Esophagus muscularis mucosa (tissue), 4 donors: ENCODE data around the gene MEG3. TPM values are rescaled to one million over a fixed set of nuclear protein-coding genes. Genes with fewer than 3 reads are reported as not detected.

Experiments
- DNase-seq: peaks from one replicate; pipeline ENCODE4 v3.0.0-alpha.2; 2017; ENCODE audit errors: extremely low spot score
- H3K27ac ChIP-seq, 4 donors: fragments of 200-600 bp; sonication (generic); replicated peaks in 1 of 4; 1 replicate in 3 of 4; 2 replicates in 1 of 4; pipeline ENCODE4 v1.5.1; 2016 to 2019; ENCODE audit warnings: mild to moderate bottlenecking in 1 of 4
- H3K27me3 ChIP-seq, 4 donors: fragments of 200-600 bp; sonication (generic); one replicate each; pipeline versions ENCODE4 v1.5.1 to v1.6.0; 2016 to 2019
- H3K36me3 ChIP-seq, 4 donors: fragments of 200-600 bp; sonication (generic); one replicate each; pipeline ENCODE4 v1.5.1; 2016 to 2019
- H3K4me1 ChIP-seq, 4 donors: fragments of 200-600 bp; sonication (generic); one replicate each; pipeline ENCODE4 v1.5.1; 2016 to 2019
- H3K4me3 ChIP-seq, 4 donors: fragments of 200-600 bp; sonication (generic); 1 replicate in 2 of 4; 2 replicates in 2 of 4; pipeline ENCODE4 v1.5.1; 2016 to 2019; ENCODE audit warnings: mild to moderate bottlenecking in 4 of 4, moderate library complexity in 1 of 4
- H3K9me3 ChIP-seq, 4 donors: fragments of 200-600 bp; sonication (generic); 1 replicate in 3 of 4; 2 replicates in 1 of 4; pipeline ENCODE4 v1.5.1; 2016 to 2019
- EP300 ChIP-seq: sonication (generic); formaldehyde crosslinking; IDR thresholded peaks from one replicate; pipeline ENCODE4 v1.6.1; 2017; ENCODE audit warnings: antibody characterized with exemption
- POLR2A ChIP-seq: fragments of 450-650 bp; IDR thresholded peaks from one replicate; pipeline ENCODE4 v1.6.1; 2017; ENCODE audit warnings: antibody characterized with exemption, moderate library complexity, mild to moderate bottlenecking, low read depth
- POLR2AphosphoS5 ChIP-seq, 2 donors: sonication (generic); formaldehyde crosslinking; IDR thresholded peaks; one replicate each; pipeline ENCODE4 v1.6.1; 2017; ENCODE audit warnings: antibody characterized with exemption in 2 of 2
- WGBS: methylation state at CpG from one replicate; pipeline ENCODE4 v1.1.5; 2018; 5-methylcytosine and 5-hydroxymethylcytosine counted together
- intact Hi-C: fragments of 100-400 bp; cut with DNase I; formaldehyde crosslinking; loops from one replicate; pipeline ENCODE4 v1.15.1; 2023
- total RNA-seq, 4 donors: library from RNA; depleted of rRNA; stranded (reverse); fragments of >200 nt; gene quantifications; one replicate each; pipeline versions ENCODE4 v1.1.0 to v1.2.1, GENCODE V29; 2016
- TF ChIP-seq, protein P1 (sequence below), 3 experiments: fragments of 200-600 bp in 2 of 3; fragments of 450-650 bp in 1 of 3; sonication (generic) in 2 of 3; IDR thresholded peaks; one replicate each; pipeline ENCODE4 v1.5.1; 2017 to 2019; ENCODE audit warnings: antibody characterized with exemption in 3 of 3, mild to moderate bottlenecking in 2 of 3, moderate library complexity in 1 of 3

MEG3 gene
- total RNA-seq, 4 donors from 2014 or later, result 9.4 to 53.2 (median 22.1) TPM

DNA sequence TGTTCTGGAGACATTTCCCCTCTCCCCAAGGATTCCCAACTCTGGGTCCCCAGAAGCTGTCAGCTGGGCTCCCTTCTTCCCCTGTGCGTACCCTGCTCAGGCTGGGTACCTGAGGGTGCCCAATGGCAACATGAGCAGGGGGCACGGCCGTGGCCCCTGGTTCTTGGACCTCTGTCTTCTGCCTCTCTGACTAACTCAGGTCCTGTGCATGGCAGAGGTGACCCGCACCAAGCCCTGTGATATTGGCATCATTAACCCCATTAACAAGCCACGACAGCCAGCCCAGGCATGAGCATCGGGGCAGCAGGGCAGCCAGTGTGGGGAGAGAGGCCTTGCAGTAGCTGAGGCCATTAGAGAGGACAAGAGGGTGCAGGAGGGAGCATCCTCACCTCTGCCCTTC lies 49.2 kb downstream of the MEG3 start:
- intact Hi-C loops, result no loop called here
- H3K27me3 ChIP-seq, result peaks cover 0 to 51% (median 4%) of the 10 kb centered on the region in 4 donors

DNA sequence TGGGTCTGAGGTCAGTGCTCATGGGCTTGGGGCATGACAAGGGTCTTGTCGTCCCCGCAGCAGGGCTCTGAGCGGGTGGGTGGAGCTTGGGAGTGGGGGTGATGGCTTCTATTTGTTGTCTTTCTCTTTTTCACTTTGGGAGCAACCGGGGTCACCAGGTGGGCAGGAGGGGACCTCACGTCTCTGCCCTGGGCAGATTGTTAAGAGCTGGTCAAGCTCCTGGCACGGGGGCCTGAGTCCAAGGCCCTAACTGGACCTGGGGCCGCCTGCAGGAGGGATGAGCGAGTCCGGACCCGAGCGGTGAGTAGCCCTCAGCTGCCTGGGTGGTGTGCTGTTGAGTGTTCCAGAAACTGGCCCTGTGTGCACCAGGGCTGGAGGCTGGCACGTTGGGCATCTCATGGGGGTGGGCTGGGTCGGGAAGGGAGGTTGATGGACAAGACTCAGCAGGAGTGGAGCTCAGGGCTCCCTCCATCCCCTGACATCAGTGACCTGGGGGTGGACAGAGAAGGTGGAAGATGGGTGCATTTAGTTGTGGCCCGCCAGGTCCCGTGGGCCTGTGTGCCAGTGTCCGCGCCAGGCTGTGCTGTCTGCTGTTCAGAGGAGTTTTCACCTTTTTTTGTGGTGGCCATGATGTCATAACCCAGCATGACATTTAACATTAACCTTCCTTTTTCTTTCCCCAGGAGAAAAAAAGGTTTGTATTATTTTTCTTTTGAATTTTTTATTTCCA lies 50.1 kb downstream of the MEG3 start:
- intact Hi-C loops, result no loop called here
- Histone ChIP-seq H3K9me3 (no peaks in the 10 kb centered on the region), H3K27ac (no peak overlapping the region), H3K4me3 (no peak overlapping the region), H3K4me1 (no peaks in the 10 kb centered on the region), H3K27me3 (peaks cover 0 to 51% (median 4%) of the 10 kb centered on the region in 4 donors), H3K36me3 (no peaks in the 10 kb centered on the region)
- TF ChIP-seq POLR2AphosphoS5 (IDR thresholded peaks at IDR 0.05), result no peak
- TF ChIP-seq, protein P1, sequence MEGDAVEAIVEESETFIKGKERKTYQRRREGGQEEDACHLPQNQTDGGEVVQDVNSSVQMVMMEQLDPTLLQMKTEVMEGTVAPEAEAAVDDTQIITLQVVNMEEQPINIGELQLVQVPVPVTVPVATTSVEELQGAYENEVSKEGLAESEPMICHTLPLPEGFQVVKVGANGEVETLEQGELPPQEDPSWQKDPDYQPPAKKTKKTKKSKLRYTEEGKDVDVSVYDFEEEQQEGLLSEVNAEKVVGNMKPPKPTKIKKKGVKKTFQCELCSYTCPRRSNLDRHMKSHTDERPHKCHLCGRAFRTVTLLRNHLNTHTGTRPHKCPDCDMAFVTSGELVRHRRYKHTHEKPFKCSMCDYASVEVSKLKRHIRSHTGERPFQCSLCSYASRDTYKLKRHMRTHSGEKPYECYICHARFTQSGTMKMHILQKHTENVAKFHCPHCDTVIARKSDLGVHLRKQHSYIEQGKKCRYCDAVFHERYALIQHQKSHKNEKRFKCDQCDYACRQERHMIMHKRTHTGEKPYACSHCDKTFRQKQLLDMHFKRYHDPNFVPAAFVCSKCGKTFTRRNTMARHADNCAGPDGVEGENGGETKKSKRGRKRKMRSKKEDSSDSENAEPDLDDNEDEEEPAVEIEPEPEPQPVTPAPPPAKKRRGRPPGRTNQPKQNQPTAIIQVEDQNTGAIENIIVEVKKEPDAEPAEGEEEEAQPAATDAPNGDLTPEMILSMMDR (IDR thresholded peaks at IDR 0.05), result no peak
- no peak for TF ChIP-seq POLR2A
- TF ChIP-seq EP300, result no peak
- WGBS, result 91% methylated on average over 10 of the region's 17 CpGs
- DNase-seq, result no peak

More for the DNA sequence above, 49.2 kb downstream of the MEG3 start:
- 100% methylated on average over 2 of the region's 6 CpGs for WGBS
- DNase-seq, result no peak
- Histone ChIP-seq H3K9me3 (no peaks in the 10 kb centered on the region), H3K4me1 (no peaks in the 10 kb centered on the region), H3K36me3 (no peaks in the 10 kb centered on the region), H3K4me3 (no peak overlapping the region), H3K27ac (no peak overlapping the region)
- TF ChIP-seq EP300 (no peak), POLR2AphosphoS5 (IDR thresholded peaks at IDR 0.05) (no peak)

DNA sequence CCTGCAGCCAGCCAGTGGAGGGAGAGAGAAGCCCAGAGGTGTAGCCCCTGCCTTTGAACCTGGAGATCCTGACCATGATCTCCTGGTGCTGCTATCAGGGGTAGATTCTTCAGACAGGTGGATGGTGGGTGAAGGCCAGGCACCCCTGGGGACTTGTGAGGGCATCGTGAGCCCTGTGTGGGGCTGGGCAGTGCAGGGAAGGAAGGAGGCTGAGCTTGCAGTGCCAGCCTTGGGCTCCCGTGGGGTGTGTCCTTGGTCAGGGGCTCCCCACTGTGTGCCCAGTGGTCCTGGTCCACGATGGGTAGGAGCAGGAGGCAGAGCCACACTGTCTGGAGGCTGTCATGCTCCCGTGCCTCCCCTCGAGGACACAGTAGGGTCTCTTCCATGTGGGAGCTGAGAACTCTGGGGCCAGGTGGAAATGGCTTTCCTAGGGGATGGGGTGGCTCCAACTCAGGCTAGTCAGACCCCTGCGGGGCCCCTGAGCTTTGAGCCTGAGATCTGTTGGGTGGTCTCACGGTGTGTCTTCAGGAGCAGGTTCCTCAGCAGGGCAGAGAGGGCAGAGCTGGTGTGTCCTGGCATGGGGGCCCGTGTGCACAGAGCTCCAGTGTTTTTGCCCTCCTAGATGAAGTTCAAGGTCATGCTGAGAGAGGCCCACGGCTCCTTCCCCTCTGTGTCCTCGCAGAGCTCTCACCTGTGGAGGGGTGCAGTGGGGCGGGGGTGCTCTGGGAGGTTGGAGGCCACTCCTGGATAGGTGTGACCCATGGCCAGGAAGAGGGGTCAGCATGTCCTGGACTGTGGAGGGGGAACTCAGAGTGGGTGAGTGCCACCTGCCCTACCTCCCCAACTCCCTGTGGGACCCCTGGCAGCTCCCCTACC lies 52.6 kb downstream of the MEG3 start:
- intact Hi-C loops, result no loop called here
- no peaks in the 10 kb centered on the region for H3K36me3 ChIP-seq
- H3K9me3 ChIP-seq, result no peaks in the 10 kb centered on the region
- H3K4me1 ChIP-seq, result no peaks in the 10 kb centered on the region
- no peak for DNase-seq
- H3K4me3 ChIP-seq, result no peak overlapping the region
- 75% methylated on average over 2 of the region's 11 CpGs for WGBS
- TF ChIP-seq, protein P1 (IDR thresholded peaks at IDR 0.05), result no peak
- TF ChIP-seq POLR2A, result no peak
- no peak for TF ChIP-seq POLR2AphosphoS5 (IDR thresholded peaks at IDR 0.05)
- H3K27ac ChIP-seq, result no peak overlapping the region
- H3K27me3 ChIP-seq, result peaks cover 0 to 51% (median 4%) of the 10 kb centered on the region in 4 donors

DNA sequence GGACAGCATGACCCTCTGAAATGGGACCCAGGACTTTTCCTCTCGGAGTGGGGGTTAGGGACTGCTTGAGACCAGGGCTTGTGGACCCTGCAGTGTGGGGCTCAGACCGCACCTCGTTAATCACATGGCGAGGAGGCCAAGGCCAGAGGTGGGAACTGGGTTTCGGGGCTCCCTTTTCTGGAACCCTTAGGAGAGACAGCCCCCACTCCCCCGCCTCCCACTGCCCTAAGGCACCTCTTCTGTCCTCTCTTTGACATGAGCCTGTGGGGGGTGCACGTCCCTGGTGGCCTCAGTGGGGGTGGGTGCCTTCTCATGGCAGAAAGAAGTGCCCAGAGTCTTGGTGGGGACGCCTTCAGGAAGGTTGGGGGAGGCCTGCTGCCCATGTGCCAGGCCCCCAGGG lies 53.3 kb downstream of the MEG3 start:
- DNase-seq, result no peak
- no peak for TF ChIP-seq POLR2A
- TF ChIP-seq EP300, result no peak
- TF ChIP-seq, protein P1 (IDR thresholded peaks at IDR 0.05), result no peak
- TF ChIP-seq POLR2AphosphoS5 (IDR thresholded peaks at IDR 0.05), result no peak
- Histone ChIP-seq H3K27me3 (peaks cover 0 to 50% (median 4%) of the 10 kb centered on the region in 4 donors), H3K27ac (no peak overlapping the region), H3K4me3 (no peak overlapping the region), H3K4me1 (no peaks in the 10 kb centered on the region), H3K9me3 (no peaks in the 10 kb centered on the region), H3K36me3 (no peaks in the 10 kb centered on the region)
- 80% methylated on average over 1 of the region's 8 CpGs for WGBS
- intact Hi-C loops, result no loop called here

DNA sequence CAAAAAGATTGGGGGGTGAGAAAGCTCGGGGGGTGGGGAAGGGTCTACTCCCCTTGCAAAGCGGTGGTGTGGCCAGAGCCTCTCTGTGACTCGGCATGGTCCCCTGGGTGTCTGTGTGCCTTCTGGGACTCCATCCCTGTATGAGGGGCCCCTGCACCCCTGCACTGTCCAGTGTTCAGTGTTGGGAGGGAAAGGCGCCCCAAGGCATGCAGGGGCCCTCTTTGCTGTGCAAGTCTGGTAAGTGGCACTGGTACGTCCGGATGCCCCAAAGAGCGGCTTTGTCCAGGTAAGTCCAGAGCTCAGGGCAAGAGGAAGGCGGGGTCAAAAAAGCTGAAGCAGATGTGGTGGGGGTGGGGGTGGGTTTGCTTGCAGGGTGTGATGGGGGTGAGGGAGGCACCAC lies 53.9 kb downstream of the MEG3 start:
- H3K27me3 ChIP-seq, result peaks cover 0 to 44% (median 2%) of the 10 kb centered on the region in 4 donors
- no peak overlapping the region for H3K27ac ChIP-seq
- intact Hi-C loops, result no loop called here
- no peak for DNase-seq
- TF ChIP-seq, protein P1 (IDR thresholded peaks at IDR 0.05), result no peak
- TF ChIP-seq POLR2AphosphoS5 (IDR thresholded peaks at IDR 0.05), result no peak
- no peak for TF ChIP-seq EP300
- TF ChIP-seq POLR2A, result no peak
- no peaks in the 10 kb centered on the region for H3K36me3 ChIP-seq
- no peak overlapping the region for H3K4me3 ChIP-seq
- 76% methylated on average over 8 of the region's 8 CpGs for WGBS
- no peaks in the 10 kb centered on the region for H3K4me1 ChIP-seq
- no peaks in the 10 kb centered on the region for H3K9me3 ChIP-seq
